GM21825 (cell line): ENCODE measurements around the gene DCLK1.

Experiments used
- ATAC-seq: cut with Tn5 transposase; IDR thresholded peaks from one replicate; pipeline ENCODE4 v1.9.1; 2021; ENCODE audit warnings: mild to moderate bottlenecking, moderate library complexity; ENCODE audit not compliant: unreplicated experiment

Gene DCLK1

GRCh38 chr13:35723053-35723461 is 408.1 kb downstream of the DCLK1 start:
- ATAC-seq: no peak

- ATAC-seq: no peak
These were observed 408.6 kb downstream of the DCLK1 start for GRCh38 chr13:35722458-35723052.

- ATAC-seq: no peak
These were observed 410.3 kb downstream of the DCLK1 start for GRCh38 chr13:35720690-35721554.

GRCh38 chr13:35720290-35720689 is 410.9 kb downstream of the DCLK1 start:
- ATAC-seq: no peak
